HG03025 (cell line): ENCODE measurements around the gene ESPNL.
"Not testable (repeated sequence)": the region's sequence is repeated elsewhere in the genome, so short reads cannot be mapped to it uniquely, and the experiment has no call there.

Source experiments
- ATAC-seq: cut with Tn5 transposase; IDR thresholded peaks from one replicate; pipeline ENCODE4 v1.9.1; 2021; ENCODE audit warnings: mild to moderate bottlenecking, moderate library complexity; ENCODE audit not compliant: unreplicated experiment, low FRiP score

The ESPNL gene

GRCh38 chr2:238100049-238100820 is at the start of gene ESPNL:
Gene ESPNL (plus strand): TSS chr2:238100340. CDS start chr2:238100420, 80 bp downstream.
- no peak for ATAC-seq

DNA sequence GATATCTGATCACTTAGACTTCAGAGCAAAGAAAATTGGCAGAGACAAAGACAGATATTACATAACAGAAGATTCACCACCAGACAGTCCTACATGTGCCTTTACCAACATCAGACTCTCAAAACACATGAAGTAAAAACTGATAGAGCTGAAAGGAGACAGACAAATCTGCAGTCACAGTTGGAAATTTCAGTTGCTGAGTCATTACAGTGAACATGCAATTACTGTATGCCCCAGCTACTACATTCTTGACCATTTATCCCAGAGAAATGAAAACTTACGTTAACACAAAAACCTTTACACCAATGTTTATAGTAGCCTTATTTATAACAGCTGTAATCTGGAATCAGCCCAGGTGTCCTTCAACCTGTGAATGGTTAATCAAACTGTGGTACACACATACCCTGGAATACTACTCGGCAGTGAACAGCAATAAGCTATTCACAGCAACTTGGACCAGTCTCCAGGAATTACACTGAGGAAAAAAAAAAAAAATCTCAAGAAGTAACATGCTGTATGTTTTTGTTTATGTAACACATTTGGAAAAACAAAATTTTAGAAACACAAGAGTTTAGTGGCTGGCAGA is 46.9 kb upstream of the ESPNL start:
- ATAC-seq: no peak

- ATAC-seq: no peak
These were observed 44.3 kb upstream of the ESPNL start for GRCh38 chr2:238055841-238056240.

DNA sequence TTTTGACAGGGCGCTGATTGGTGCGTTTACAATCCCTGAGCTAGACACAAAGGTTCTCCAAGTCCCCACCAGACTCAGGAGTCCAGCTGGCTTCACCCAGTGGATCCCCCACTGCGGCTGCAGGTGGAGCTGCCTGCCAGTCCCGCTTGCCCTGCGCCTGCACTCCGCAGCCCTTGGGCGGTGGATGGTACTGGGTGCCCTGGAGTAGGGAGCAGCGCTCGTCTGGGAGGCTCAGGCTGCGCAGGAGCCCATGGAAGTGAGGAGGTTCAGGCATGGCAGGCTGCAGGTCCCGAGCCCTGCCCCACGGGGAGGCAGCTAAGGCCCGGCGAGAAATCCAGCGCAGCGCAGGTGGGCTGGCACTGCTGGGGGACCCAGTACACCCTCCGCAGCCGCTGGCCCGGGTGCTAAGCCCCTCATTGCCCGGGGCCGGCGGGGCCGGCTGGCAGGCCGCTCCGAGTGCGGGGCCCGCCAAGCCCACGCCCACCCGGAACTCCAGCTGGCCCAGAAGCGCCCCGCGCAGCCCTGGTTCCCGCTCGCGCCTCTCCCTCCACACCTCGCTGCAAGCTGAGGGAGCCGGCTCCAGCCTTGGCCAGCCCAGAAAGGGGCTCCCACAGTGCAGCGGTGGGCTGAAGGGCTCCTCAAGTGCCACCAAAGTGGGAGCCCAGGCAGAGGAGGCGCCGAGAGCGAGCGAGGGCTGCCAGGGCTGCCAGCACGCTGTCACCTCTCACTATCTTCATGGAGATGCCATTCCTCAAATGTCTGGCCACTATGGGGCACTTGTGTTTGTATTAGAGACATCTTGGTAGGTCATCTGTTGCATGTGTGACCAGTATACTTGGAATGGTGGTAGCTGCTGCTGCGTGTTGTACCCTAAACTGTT is 42.2 kb upstream of the ESPNL start:
- not testable (repeated sequence) for ATAC-seq

GRCh38 chr2:238059505-238059904 is 40.6 kb upstream of the ESPNL start:
- no peak for ATAC-seq

DNA sequence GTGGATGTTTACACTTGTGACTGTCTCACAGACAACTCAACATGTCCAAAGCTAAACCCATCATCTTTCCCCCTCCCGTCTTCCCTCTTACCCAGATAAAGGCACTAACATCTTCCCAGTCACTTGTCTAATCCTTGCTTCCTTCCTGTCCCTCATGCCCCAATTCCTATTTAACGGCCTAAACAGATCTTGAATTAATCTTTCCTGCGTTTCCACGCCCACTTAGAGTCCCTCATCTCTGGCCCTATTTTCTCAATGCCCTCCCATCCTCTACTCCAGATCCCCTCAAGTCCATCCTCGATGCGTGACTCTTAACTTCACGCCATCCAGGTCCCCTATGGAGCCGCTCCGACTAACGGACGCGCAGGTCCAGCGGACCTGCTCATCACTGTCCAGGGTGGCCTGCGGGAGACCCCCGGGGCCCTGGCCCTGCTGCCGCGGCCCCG is 40.0 kb upstream of the ESPNL start:
- no peak for ATAC-seq

DNA sequence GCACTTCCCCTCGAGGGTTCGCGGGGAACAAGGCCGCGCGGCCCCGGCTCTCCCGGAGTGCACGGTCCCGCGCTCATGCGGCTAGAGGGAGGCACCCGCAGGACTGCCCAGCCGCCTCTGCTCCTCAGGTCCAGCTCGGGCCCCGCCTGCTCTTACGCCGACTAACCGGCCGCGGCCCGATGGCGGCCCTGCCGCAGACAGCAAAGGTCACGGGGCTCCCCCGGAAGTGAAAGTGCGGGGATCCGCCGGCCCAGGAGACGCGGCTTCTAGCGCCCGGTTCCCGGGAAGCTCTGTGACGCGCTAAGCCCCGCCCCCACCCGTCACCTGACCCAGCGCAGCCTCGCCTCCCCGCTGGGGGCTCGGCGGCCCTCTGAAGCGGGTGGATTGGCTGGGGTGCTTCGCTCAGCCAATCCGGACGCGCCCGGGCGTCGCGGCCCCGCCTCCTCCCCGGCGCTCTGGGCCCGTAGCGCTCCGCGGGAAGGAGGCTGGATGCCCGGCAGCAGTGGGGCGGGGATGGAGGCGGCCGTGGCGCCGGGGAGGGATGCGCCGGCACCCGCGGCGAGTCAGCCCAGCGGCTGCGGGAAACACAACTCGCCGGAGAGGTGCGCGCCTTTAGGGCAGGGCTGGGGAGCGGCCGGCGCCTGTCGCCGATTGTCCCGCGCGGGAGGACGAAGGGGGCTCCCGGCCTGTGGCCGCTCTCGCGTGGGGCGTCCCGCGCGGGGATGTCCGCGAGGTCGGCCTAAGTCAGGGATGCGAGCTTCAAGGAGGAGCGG is 39.4 kb upstream of the ESPNL start, which contains the start of gene SCLY:
Gene SCLY (plus strand): TSS at position 460 of the 773 bp plus-strand sequence. CDS start 54 bp downstream, at position 514.
- ATAC-seq: peak; percentile 93

- no peak for ATAC-seq
These were observed 38.6 kb upstream of the ESPNL start for GRCh38 chr2:238061315-238062202.

- no peak for ATAC-seq
These were observed 36.5 kb upstream of the ESPNL start for GRCh38 chr2:238063414-238064189.

DNA sequence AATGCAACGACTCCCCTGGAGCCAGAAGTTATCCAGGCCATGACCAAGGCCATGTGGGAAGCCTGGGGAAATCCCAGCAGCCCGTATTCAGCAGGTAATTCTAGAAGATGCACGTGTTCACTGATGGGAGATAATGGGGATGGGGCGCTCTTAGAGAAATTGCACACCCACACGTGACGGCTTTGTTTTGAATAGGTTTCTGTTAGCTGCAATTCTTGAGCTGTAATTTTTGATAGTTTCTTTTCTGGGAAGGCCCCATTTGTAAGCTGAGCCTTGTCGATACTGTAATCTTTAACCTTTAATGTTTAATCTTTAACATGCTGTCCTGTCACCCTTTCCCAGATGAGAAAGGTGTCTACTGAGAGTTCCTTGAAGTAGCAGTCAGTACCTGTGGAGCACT is 35.8 kb upstream of the ESPNL start:
- ATAC-seq: no peak

DNA sequence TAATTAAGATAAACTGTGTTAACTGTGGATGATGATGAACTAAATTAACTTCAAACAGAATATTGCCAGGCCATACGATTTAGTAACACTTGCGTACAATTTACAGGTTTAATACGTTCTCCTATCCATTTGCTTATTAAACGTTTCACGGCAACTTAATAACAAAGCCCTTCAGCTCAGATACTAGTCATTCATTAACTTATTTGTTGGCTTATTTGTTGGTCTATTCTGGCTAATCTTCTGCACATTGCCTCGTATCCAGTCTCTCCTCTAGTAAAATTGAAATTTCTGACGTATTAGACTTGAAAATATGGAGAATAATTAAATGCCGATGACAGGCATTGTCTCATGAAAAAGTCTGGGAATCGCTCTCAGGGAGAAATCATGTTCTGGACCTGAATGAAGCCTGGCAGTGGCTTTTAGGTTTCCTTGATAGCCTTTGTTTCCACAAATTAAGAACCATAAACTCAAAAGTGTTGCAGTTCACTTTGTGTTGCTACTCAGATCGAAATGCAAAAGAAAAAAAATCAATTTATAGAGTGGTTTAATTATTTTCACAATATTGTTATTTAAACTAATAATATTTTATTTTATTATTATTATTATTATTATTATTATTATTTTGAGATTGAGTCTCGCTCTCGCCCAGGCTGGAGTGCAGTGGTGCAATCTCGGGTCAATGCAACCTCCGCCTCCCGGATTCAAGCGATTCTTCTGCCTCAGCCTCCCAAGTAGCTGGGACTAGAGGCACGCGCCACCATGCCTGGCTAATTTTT is 34.9 kb upstream of the ESPNL start:
- ATAC-seq: no peak

GRCh38 chr2:238066218-238066617 is 33.9 kb upstream of the ESPNL start:
- ATAC-seq: no peak

DNA sequence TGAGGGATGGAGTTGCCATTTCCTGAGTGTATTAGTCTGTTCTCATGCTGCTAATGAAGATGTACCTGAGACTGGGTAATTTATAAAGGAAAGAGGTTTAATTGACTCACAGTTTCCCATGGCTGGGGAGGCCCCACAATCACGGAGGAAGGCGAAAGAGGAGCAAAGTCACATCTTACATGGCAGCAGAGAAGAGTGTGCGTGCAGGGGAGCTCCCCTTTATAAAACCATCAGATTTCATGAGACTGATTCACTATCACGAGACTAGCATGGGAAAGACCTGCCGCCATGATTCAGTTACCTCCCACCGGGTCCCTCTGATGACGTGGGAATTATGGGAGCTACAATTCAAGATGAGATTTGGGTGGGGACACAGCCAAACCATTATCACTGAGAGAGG is 33.4 kb upstream of the ESPNL start:
- not testable (repeated sequence) for ATAC-seq

DNA sequence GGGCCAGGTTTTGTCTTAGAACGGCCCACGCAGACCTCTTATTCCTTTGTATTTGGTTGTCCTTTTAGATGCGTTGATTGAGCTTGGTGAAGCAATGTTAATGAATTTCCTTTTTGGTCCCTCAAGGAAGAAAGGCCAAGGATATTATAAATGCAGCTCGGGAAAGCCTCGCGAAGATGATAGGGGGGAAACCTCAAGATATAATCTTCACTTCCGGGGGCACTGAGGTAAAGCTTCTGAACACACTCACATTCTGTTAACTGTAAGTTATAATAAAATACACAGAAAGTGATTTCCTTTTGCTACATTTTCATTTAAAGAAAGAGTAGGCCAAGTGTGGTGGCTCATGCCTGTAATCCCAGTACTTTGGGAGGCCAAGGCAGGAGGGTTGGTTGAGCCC is 32.2 kb upstream of the ESPNL start:
- no peak for ATAC-seq

DNA sequence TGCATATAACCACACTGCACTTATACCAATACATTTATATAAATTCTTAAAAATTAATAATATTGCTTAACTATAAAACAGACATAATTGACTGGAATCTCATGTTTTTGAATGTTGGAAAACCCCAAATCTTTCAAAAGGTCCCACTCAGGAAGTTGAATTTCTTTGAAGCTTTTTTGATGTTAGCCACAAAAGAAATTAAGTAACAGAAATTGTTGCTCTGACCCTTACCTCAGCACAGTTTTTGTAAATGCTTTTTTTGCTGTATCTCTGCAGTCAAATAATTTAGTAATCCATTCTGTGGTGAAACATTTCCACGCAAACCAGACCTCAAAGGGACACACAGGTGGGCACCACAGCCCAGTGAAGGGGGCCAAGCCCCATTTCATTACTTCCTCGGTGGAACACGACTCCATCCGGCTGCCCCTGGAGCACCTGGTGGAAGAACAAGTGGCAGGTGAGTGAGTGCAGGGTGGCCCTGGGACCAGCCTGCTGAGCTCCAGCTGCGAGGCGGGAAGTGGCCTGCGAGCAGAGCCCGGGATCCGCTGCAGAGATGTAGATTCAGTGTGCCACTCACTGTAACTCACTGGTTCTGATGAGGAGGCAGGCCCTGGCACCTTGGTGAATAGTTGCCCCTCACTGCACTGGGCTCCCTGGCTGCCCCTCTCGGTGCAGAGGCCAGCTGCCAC is 31.0 kb upstream of the ESPNL start:
- no peak for ATAC-seq

- no peak for ATAC-seq
These were observed 30.3 kb upstream of the ESPNL start for GRCh38 chr2:238069877-238070276.

- ATAC-seq: no peak
These were observed 24.7 kb upstream of the ESPNL start for GRCh38 chr2:238075397-238075796.
